GM23338 (cell line): ENCODE data around the gene TMEM217. TPM values are rescaled to one million over a fixed set of nuclear protein-coding genes. Genes with fewer than 3 reads are reported as not detected.
A peak's percentile ranks its signal among the peaks of the same experiment; 100 is the strongest.

ENCODE experiments used
- ATAC-seq: fragments of 200-7000 bp; cut with Tn5 transposase; 3 replicates; pipeline ENCODE4 v1.9.1; 2020
- DNase-seq: peaks from one replicate; pipeline ENCODE4 v3.0.0-alpha.2; 2015; ENCODE audit warnings: low spot score
- H2AFZ ChIP-seq: fragments of 200-600 bp; sonication (generic); 2 replicates; pipeline ENCODE4 v1.8.0; 2016; ENCODE audit warnings: antibody characterized with exemption, mild to moderate bottlenecking, moderate library complexity
- H3F3A ChIP-seq: fragments of 200-600 bp; sonication (generic); replicated peaks from 2 replicates; pipeline ENCODE4 v1.8.0; 2017; ENCODE audit warnings: antibody characterized with exemption, mixed run types, low read depth
- H3K27ac ChIP-seq: fragments of 200-600 bp; sonication (generic); 2 replicates; pipeline ENCODE4 v1.6.1; 2016; ENCODE audit warnings: low read depth
- H3K27me3 ChIP-seq: fragments of 200-600 bp; sonication (generic); 2 replicates; pipeline ENCODE4 v1.8.0; 2016; ENCODE audit warnings: mild to moderate bottlenecking, mixed run types, moderate library complexity; ENCODE audit not compliant: insufficient read depth
- H3K36me3 ChIP-seq: fragments of 200-600 bp; sonication (generic); 2 replicates; pipeline ENCODE4 v1.8.0; 2016; ENCODE audit warnings: mild to moderate bottlenecking; ENCODE audit not compliant: insufficient read depth
- H3K4me1 ChIP-seq: fragments of 200-600 bp; sonication (generic); 2 replicates; pipeline ENCODE4 v1.8.0; 2016; ENCODE audit warnings: mild to moderate bottlenecking, moderate library complexity; ENCODE audit not compliant: insufficient read depth
- H3K4me2 ChIP-seq: fragments of 200-600 bp; sonication (generic); 2 replicates; pipeline ENCODE4 v1.7.1; 2017; ENCODE audit warnings: mixed run types
- H3K4me3 ChIP-seq: fragments of 200-600 bp; sonication (generic); 2 replicates; pipeline ENCODE4 v1.6.1; 2016; ENCODE audit warnings: mixed run types
- H3K79me2 ChIP-seq: fragments of 200-600 bp; sonication (generic); replicated peaks from 2 replicates; pipeline ENCODE4 v1.8.0; 2017; ENCODE audit warnings: mild to moderate bottlenecking; ENCODE audit not compliant: insufficient read depth
- H3K9me2 ChIP-seq: fragments of 200-600 bp; sonication (generic); 2 replicates; pipeline ENCODE4 v1.8.0; 2017; ENCODE audit not compliant: insufficient read depth
- H4K20me1 ChIP-seq: fragments of 200-600 bp; sonication (generic); replicated peaks from 2 replicates; pipeline ENCODE4 v1.8.0; 2017; ENCODE audit warnings: mild to moderate bottlenecking; ENCODE audit not compliant: insufficient read depth
- H3K27ac Mint-ChIP-seq: 2 replicates; pipeline ENCODE4 v1.8.0; 2020; ENCODE audit warnings: inconsistent platforms, mild to moderate bottlenecking, moderate library complexity, mixed read lengths
- H3K27me3 Mint-ChIP-seq: 3 replicates; pipeline ENCODE4 v1.8.0; 2022; ENCODE audit warnings: low read depth, mild to moderate bottlenecking, moderate library complexity, mixed read lengths, inconsistent platforms; ENCODE audit not compliant: insufficient read depth, poor library complexity
- H3K36me3 Mint-ChIP-seq: 3 replicates; pipeline ENCODE4 v1.8.0; 2021; ENCODE audit warnings: low read depth, mild to moderate bottlenecking, inconsistent platforms, moderate library complexity, mixed read lengths
- H3K4me1 Mint-ChIP-seq: 3 replicates; pipeline ENCODE4 v1.8.0; 2020; ENCODE audit warnings: mild to moderate bottlenecking, inconsistent platforms, mixed read lengths
- H3K4me3 Mint-ChIP-seq: 3 replicates; pipeline ENCODE4 v1.8.0; 2021; ENCODE audit warnings: moderate library complexity, mild to moderate bottlenecking, inconsistent platforms, mixed read lengths
- H3K9me3 Mint-ChIP-seq: 3 replicates; pipeline ENCODE4 v1.8.0; 2020; ENCODE audit warnings: moderate library complexity, mild to moderate bottlenecking, inconsistent platforms, mixed read lengths
- NANOG ChIP-seq: IDR thresholded peaks from 2 replicates; pipeline ENCODE4 v1.6.1; 2016; ENCODE audit warnings: antibody characterized with exemption, borderline replicate concordance
- POLR2AphosphoS5 ChIP-seq: IDR thresholded peaks from 2 replicates; pipeline ENCODE4 v1.6.1; 2016; ENCODE audit warnings: antibody characterized with exemption, low read depth
- STAT1 ChIP-seq: IDR thresholded peaks from one replicate; pipeline ENCODE4 v1.6.1; 2016; ENCODE audit warnings: antibody characterized with exemption; ENCODE audit not compliant: unreplicated experiment
- polyA plus RNA-seq: library from polyadenylated mRNA; unstranded; fragments of >200 nt; fragmentation: Nextera tagmentation; extraction: Ambion mirVana; gene quantifications from 2 replicates; pipeline ENCODE4 v1.2.1, GENCODE V29; 2016
- total RNA-seq: library from RNA; depleted of rRNA; stranded (reverse); fragments of >200 nt; shearing (Covaris generic); gene quantifications from 2 replicates; pipeline ENCODE4 v1.2.3, GENCODE V29; 2014
- TF ChIP-seq, protein P1 (sequence below): IDR thresholded peaks from 2 replicates; pipeline ENCODE4 v1.6.1; 2016; ENCODE audit warnings: antibody characterized with exemption
- TF ChIP-seq, protein P2 (sequence below), 2 experiments: fragments of 200-600 bp in 1 of 2; sonication (generic) in 1 of 2; conservative IDR thresholded peaks; 2 replicates each; pipeline versions ENCODE4 v1.5.1 to v1.6.1; 2016 to 2017; ENCODE audit warnings: antibody characterized with exemption in 2 of 2, low read depth in 2 of 2, mild to moderate bottlenecking in 2 of 2, moderate library complexity in 1 of 2

Gene TMEM217
- total and polyA plus RNA-seq, 2 experiments from 2014 or later = 1.3 TPM; not detected in 1

DNA sequence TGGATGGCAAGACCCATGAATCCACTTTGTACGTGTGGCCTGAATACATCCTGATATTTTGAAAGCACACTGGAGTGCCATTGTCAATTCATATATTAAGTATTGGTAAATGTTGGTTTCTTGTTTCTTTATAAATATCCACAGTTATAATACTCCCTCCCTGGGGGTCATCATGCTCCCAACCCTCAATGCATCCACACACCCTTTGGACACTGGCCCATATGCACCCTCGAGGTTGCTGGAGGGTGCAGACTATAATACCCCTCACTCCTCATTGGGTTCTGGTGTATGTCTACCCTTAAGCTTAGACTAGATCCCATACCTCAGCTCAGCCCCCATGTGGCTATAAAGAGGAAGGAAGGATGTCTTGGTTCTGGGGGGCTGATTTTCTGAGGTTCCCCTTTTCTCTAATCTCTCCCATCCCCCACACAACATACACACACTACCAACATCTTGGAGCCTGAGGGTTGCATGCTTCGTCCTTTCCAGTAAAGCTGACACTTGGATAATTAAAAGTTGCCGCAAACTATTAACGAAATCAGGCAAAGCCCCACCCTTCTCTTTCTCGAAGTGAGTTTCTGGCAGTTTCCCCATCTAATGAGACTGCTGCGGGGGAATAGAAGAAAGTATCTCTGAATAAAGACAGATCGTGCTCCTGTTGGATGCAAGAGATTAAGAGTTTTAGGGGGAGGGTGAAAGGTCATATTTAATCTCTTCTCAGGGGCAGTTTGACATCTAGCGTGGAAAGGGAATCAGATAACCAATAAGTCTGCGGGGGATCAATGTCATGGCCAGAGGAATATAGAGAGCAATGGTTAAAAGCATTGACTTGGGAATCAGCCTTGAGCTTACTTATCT lies 80.6 kb downstream of the TMEM217 start:
- Histone ChIP-seq H2AFZ (no peak overlapping the region), H3K79me2 (peaks cover 22% of the 10 kb centered on the region), H3K4me2 (no peak overlapping the region), H3K4me1 (peaks cover 10% of the 10 kb centered on the region), H3K9me2 (no peaks in the 10 kb centered on the region), H3K27me3 (no peaks in the 10 kb centered on the region), H3F3A (peaks cover 32% of the 10 kb centered on the region), H3K27ac (no peak overlapping the region), H3K4me3 (no peak overlapping the region), H3K36me3 (peaks cover 30% of the 10 kb centered on the region), H4K20me1 (peaks cover 30% of the 10 kb centered on the region)
- TF ChIP-seq, protein P1, sequence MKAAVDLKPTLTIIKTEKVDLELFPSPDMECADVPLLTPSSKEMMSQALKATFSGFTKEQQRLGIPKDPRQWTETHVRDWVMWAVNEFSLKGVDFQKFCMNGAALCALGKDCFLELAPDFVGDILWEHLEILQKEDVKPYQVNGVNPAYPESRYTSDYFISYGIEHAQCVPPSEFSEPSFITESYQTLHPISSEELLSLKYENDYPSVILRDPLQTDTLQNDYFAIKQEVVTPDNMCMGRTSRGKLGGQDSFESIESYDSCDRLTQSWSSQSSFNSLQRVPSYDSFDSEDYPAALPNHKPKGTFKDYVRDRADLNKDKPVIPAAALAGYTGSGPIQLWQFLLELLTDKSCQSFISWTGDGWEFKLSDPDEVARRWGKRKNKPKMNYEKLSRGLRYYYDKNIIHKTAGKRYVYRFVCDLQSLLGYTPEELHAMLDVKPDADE = no peak
- TF ChIP-seq, protein P2, sequence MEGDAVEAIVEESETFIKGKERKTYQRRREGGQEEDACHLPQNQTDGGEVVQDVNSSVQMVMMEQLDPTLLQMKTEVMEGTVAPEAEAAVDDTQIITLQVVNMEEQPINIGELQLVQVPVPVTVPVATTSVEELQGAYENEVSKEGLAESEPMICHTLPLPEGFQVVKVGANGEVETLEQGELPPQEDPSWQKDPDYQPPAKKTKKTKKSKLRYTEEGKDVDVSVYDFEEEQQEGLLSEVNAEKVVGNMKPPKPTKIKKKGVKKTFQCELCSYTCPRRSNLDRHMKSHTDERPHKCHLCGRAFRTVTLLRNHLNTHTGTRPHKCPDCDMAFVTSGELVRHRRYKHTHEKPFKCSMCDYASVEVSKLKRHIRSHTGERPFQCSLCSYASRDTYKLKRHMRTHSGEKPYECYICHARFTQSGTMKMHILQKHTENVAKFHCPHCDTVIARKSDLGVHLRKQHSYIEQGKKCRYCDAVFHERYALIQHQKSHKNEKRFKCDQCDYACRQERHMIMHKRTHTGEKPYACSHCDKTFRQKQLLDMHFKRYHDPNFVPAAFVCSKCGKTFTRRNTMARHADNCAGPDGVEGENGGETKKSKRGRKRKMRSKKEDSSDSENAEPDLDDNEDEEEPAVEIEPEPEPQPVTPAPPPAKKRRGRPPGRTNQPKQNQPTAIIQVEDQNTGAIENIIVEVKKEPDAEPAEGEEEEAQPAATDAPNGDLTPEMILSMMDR (conservative IDR thresholded peaks at IDR 0.05; ENCODE audit: low read depth in 2 of 2) = peak; percentile 34 to 47; a peak in 3 of 4 replicates
- DNase-seq (peak; percentile 41), ATAC-seq (peak; percentile 42)
- Mint-ChIP-seq H3K36me3 (peaks cover 36% of the 10 kb centered on the region), H3K27me3 (peaks cover 9% of the 10 kb centered on the region), H3K4me3 (no peak overlapping the region), H3K4me1 (peaks cover 31% of the 10 kb centered on the region), H3K9me3 (no peaks in the 10 kb centered on the region), H3K27ac (no peak overlapping the region)

DNA sequence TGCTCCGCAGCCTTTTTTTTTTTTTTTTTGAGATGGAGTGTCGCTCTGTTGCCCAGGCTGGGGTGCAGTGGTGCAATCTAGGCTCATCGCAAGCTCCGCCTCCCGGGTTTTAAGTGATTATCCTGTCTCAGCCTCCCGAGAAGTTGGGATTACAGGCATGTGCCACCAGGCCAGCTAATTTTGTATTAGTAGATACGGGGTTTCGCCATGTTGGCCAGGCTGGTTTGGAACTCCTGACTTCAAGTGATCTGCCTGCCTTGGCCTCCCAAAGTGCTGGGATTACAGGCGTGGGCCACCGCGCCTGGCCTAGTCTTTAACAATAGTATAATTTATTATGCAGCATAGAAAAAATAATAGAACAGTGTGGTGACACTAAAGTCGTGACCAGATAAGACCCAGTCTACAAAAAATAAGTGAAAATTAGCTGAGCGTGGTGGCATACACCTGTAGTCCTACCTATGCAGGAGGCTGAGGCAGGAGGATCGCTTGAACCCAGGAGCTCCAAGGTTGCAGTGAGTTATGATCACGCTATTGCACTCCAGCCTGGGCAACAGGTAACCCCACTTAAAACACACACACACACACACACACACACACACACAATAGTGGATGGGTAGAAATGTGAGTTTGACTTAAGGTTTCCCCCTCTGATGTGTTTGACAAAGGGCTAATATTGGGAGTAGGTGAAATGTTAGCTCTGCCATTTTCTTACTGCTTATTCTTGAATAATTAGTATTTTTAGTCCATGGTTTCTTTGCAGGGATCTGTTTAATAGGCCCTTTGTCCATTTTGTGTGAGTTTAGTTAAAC lies 81.5 kb downstream of the TMEM217 start:
- Histone ChIP-seq H3K27me3 (no peaks in the 10 kb centered on the region), H2AFZ (no peak overlapping the region), H3K27ac (peak overlapping the region; percentile 70; the same call in 1 of the 2 replicates), H3K79me2 (peaks cover 28% of the 10 kb centered on the region), H4K20me1 (peaks cover 30% of the 10 kb centered on the region), H3K36me3 (peaks cover 30% of the 10 kb centered on the region), H3K4me2 (no peak overlapping the region), H3F3A (peaks cover 33% of the 10 kb centered on the region), H3K4me1 (peaks cover 10% of the 10 kb centered on the region), H3K4me3 (no peak overlapping the region), H3K9me2 (no peaks in the 10 kb centered on the region)
- H3K27ac Mint-ChIP-seq = no peak overlapping the region
- no peaks in the 10 kb centered on the region; the same call in 2 of the 3 replicates for H3K9me3 Mint-ChIP-seq
- DNase-seq = peak; percentile 62
- H3K4me1 Mint-ChIP-seq = peaks cover 36% of the 10 kb centered on the region
- TF ChIP-seq POLR2AphosphoS5 = peak; percentile 10
- no peak for TF ChIP-seq NANOG
- no peak for TF ChIP-seq STAT1
- ATAC-seq = peak; percentile 8; the same call in 1 of the 3 replicates
- H3K27me3 Mint-ChIP-seq = peaks cover 11% of the 10 kb centered on the region
- H3K36me3 Mint-ChIP-seq = peaks cover 44% of the 10 kb centered on the region
- no peak overlapping the region; the same call in 2 of the 3 replicates for H3K4me3 Mint-ChIP-seq
